ENCODE data around the gene TSPAN9. TPM values are rescaled to one million over a fixed set of nuclear protein-coding genes. Genes with fewer than 3 reads are reported as not detected.

TSPAN9 gene
- total RNA-seq, 4 donors from 2014 or later = 15.7 to 32.6 (median 26.2) TPM

- Histone ChIP-seq H3K27me3 (no peaks in the 10 kb centered on the region), H3K4me1 (peaks cover 0 to 31% (median 8%) of the 10 kb centered on the region in 4 donors), H3K27ac (no peak overlapping the region), H3K9me3 (no peaks in the 10 kb centered on the region), H3K36me3 (no peaks in the 10 kb centered on the region), H3K4me3 (no peak overlapping the region)
- 83 to 89% methylated on average over 8 of the region's 8 CpGs for WGBS, 2 donors
- TF ChIP-seq POLR2A (IDR thresholded peaks at IDR 0.05) = no peak
- TF ChIP-seq, protein P1, sequence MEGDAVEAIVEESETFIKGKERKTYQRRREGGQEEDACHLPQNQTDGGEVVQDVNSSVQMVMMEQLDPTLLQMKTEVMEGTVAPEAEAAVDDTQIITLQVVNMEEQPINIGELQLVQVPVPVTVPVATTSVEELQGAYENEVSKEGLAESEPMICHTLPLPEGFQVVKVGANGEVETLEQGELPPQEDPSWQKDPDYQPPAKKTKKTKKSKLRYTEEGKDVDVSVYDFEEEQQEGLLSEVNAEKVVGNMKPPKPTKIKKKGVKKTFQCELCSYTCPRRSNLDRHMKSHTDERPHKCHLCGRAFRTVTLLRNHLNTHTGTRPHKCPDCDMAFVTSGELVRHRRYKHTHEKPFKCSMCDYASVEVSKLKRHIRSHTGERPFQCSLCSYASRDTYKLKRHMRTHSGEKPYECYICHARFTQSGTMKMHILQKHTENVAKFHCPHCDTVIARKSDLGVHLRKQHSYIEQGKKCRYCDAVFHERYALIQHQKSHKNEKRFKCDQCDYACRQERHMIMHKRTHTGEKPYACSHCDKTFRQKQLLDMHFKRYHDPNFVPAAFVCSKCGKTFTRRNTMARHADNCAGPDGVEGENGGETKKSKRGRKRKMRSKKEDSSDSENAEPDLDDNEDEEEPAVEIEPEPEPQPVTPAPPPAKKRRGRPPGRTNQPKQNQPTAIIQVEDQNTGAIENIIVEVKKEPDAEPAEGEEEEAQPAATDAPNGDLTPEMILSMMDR (IDR thresholded peaks at IDR 0.05) = no peak
- no peak for TF ChIP-seq EP300 (IDR thresholded peaks at IDR 0.05)
- DNase-seq (ENCODE audit: low spot score in 2 of 2) = no peak
Measured at GRCh38 chr12:3259973-3260372, 182.8 kb downstream of the TSPAN9 start.

DNA sequence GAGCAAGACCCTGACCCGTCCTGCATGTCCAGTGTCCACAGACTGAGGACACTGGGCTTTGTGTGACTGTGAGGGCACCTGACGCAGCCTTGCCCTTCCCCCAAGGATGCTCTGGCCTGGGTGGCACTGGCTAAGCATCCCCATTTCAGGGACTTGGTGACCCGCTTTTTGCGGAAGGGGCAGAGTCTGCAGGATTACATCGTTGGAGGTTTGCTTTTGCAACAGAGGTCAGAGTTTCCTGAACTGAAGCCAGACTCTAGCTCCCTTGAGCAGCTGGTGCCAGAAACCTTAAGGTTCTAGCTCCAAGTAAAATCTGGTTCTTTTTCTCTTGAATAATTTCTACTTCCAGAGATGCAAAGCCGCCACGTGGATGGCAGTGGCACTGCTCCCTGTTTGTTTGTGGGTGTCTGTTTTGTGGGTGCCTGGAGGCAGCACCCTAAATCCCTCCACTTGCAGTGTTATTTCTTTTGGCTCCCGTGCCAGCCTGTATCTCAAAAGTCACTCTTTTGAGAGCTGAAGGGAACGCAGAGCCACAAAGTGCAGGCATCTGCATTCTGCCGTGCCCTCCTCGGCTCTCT lies 184.7 kb downstream of the TSPAN9 start:
- H3K4me1 ChIP-seq = peaks cover 0 to 31% (median 8%) of the 10 kb centered on the region in 4 donors
- TF ChIP-seq, protein P1 (IDR thresholded peaks at IDR 0.05) = peak in 1 of 5 experiments; percentile 22
- TF ChIP-seq POLR2A (IDR thresholded peaks at IDR 0.05) (no peak), EP300 (IDR thresholded peaks at IDR 0.05) (peak in 1 of 2 donors; percentile 42)
- WGBS, 2 donors = 46 to 47% methylated on average over 11 of the region's 11 CpGs
- no peaks in the 10 kb centered on the region for H3K27me3 ChIP-seq
- no peak overlapping the region for H3K27ac ChIP-seq
- H3K4me3 ChIP-seq = no peak overlapping the region
- H3K36me3 ChIP-seq = no peaks in the 10 kb centered on the region
- peak in 1 of 2 donors; percentile 48 for DNase-seq (ENCODE audit: low spot score in 2 of 2)
- H3K9me3 ChIP-seq = no peaks in the 10 kb centered on the region

DNA sequence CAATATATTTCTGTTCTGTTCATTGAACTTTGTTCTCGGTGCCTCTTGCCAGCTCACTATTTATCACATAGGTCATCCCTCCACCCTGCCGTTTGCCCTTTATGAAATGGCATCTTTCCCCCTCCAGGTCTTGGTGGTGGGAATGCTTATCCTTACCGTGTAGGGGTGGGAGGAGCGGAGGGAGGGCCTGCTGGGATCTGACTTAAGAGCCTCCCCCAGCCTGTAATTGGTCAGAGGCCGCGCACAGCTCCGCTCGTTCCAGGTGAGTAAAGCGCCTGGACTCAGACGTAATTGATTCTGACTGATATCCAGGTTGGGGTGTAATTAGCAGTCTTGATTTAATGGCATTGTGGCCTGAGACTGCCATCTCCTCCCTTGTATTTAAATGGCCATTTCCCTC lies 185.3 kb downstream of the TSPAN9 start:
- DNase-seq (ENCODE audit: low spot score in 2 of 2) = no peak
- 70 to 73% methylated on average over 10 of the region's 10 CpGs for WGBS, 2 donors
- Histone ChIP-seq H3K27me3 (no peaks in the 10 kb centered on the region), H3K27ac (no peak overlapping the region), H3K4me3 (no peak overlapping the region), H3K4me1 (peaks cover 0 to 31% (median 8%) of the 10 kb centered on the region in 4 donors), H3K9me3 (no peaks in the 10 kb centered on the region), H3K36me3 (no peaks in the 10 kb centered on the region)
- TF ChIP-seq EP300 (IDR thresholded peaks at IDR 0.05) = no peak

DNA sequence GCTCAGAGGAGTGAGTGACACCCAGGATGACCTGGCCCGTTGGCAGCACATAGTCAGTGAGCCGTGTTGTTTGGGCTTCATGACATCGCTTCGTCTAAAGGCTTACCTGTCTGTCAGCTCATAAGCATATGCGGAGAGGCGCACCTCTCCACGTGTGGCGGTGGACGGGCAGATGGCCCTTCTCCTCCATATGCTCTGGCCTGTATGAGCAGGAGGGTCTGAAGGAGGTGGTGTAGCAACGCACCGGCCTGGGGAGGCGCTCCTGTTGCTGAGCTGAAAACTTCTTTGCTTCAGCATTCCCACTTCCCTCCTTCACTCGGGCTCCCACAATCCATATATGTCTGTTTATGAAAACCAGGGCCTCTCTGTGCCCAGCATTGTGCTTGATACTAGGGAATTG lies 186.1 kb downstream of the TSPAN9 start:
- H3K27me3 ChIP-seq = no peaks in the 10 kb centered on the region
- WGBS, 2 donors = 87 to 89% methylated on average over 13 of the region's 13 CpGs
- no peak for DNase-seq (ENCODE audit: low spot score in 2 of 2)
- H3K36me3 ChIP-seq = no peaks in the 10 kb centered on the region
- H3K4me3 ChIP-seq = no peak overlapping the region
- H3K4me1 ChIP-seq = peaks cover 0 to 31% (median 8%) of the 10 kb centered on the region in 4 donors
- TF ChIP-seq, protein P1 (IDR thresholded peaks at IDR 0.05) = no peak
- TF ChIP-seq POLR2A (IDR thresholded peaks at IDR 0.05) = no peak
- no peaks in the 10 kb centered on the region for H3K9me3 ChIP-seq
- H3K27ac ChIP-seq = no peak overlapping the region

DNA sequence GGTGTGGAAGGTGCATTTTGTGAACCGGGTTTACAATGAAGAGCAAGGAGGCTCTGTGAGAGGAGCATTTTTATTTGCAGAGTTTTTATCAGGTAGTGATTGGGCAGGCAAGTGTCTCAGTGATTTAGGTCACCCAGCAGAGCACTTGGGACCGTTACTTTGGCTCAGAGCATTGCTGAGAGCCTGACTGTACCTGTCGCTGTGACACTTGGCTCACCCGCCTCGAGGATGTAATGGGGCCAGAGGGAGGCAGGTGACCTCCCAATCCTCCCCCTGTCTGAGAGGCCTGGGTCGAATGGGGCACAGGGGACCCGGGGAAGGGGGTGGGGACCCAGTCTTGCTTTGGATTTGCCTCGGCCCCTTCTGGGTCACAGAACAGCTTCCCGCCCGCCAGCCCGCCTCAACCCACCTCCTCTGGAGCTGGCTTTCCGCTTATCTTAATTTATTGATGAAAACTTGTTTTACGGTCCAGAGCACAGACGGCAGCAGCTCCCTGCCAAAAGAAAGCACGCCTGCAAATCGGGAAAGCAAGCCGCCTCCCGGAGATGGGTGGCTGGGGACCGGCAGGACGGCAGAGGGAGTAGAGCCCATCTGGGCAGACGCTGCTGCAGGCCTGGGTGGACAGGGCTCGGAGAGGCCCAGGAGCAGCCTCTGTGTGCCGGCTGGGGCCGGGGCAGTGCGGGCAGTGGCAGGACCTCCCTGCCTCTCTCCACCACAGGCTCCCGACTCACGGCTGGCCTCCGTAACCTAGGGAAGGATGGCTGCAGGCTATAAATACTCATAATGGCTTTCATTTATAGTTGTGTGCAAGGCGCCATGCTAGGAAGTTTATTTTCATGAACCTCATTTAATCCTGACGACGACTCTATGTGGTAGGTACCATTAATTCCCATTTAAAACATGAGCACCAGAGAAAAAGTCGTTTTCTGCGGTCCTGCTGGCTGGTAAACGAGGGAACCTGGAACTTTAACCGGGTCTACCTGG lies 187.1 kb downstream of the TSPAN9 start:
- Histone ChIP-seq H3K27me3 (no peaks in the 10 kb centered on the region), H3K9me3 (no peaks in the 10 kb centered on the region), H3K4me1 (peaks cover 0 to 31% (median 8%) of the 10 kb centered on the region in 4 donors), H3K4me3 (no peak overlapping the region), H3K36me3 (no peaks in the 10 kb centered on the region), H3K27ac (no peak overlapping the region)
- WGBS, 2 donors = 75 to 79% methylated on average over 30 to 32 of the region's 35 CpGs
- TF ChIP-seq EP300 (IDR thresholded peaks at IDR 0.05) = no peak
- TF ChIP-seq, protein P1 (IDR thresholded peaks at IDR 0.05) = no peak
- no peak for DNase-seq (ENCODE audit: low spot score in 2 of 2)

Measured in tibial nerve (tissue), 4 donors.